ENCODE data around the gene TPP1.

The TPP1 gene

DNA sequence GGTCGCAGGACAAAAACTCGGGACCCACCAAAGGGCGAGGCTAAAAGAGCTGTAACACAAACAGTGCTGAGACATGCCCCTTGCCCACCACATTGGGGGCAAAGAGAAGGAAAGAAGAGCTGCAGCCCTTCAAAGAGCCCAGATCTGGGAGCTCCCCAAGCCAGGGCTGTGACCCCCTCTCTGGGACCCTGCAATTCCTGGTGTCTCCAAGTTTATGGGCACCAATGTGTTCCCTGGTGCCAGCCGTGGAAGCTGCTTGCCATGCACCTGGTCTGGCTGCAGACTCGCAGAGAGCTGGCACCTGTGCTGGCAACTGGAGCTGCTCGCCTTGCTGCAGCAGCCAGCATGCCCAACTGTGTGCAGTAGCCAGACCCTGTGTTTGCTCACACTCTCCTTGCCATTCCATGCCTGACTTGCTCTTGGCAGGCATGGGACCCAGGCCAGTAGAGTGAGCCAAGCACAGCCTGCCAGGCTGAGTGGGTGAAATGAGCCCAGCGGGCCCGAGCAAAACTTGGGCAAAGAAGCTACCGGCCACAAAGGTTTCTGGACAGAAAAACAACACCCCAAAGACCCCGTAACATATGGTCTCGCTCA lies 31.8 kb downstream of the TPP1 start:
- ATAC-seq, result no peak
- DNase-seq, result no peak

GRCh38 chr11:6586434-6587359 lies 32.5 kb downstream of the TPP1 start:
- DNase-seq (no peak), ATAC-seq (peak; percentile 28)

DNA sequence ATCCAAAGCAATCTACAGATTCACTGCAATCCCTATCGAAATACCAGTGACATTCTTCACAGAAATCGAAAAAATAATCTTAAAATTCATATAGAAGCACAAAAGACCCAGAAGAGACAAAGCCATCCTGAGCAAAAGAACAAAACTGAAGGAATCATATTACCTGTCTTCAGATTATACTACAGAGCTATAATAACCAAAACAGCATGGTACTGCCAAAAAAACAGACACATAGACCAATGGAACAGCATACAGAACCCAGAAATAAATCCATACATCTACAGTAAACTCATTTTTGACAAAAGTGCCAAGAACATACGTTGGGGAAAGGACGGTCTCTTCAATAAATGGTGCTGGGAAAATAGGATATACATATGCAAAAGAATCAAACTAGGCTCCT lies 34.7 kb downstream of the TPP1 start:
- ATAC-seq, result no peak
- no peak for DNase-seq

GRCh38 chr11:6583584-6583983 lies 35.6 kb downstream of the TPP1 start:
- no peak for ATAC-seq
- DNase-seq, result no peak

DNA sequence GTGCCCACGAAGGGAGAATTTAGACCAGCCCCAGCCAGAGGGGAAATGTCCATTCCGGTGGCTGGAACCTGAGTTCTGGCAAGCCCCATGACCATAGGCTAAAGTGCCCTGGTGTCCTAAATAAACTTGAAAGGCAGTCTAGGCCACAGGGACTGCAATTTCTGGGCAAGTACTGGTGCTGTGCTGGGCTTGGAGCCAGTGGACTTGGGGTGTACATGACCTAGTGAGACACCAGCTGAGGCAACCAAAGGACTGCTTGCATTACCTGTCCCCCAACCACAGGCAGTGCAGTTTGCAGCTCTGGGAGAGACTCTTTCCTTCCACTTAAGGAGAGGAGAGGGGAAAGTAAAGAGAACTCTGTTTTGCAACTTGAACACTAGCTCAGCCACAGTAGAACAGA lies 39.5 kb downstream of the TPP1 start:
- ATAC-seq (no peak), DNase-seq (no peak)

- DNase-seq (no peak), ATAC-seq (no peak)
Measured at GRCh38 chr11:6578134-6578533, 41.1 kb downstream of the TPP1 start.

DNA sequence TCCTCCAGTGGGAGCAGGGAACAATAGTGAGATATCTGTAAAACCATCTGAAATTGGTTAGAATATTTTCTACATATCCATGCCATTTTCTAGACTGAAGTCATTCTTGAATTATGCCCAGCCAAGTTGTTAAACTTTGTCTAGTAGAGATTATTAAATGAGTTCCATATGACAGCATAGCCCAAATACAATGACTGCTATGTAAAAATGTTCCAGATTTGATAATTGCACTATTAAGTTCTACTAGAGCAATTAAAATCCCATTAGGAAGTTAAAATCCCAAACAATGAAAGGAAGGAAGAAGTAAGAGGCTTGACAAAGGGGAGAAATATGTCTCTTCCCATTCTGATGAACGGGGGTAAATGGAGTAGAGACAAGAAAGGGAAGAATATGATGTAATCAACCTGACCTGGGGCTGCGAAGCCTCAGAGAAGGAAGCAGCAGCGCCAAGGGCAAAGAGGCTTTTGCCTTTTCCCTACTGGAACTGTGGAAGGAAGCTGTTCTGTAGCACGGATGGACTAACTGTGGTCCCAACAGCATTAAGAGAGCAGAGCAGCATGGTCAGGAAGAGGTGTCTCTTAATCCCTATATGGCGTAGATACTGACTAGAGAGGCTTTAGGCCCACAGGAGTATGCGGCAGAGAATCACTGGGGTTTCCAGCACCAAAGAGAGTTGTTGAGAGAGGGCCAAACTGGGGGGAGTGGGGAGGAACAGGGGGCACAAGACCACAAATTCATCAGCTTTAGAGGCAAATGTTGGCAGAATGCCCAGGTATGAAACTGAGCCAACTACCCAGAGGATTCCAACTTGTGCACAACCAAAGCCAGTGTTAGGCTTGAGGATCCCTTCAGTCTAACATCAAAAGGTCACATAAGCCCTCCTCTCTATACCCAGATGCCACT lies 42.5 kb downstream of the TPP1 start:
- ATAC-seq, result no peak
- no peak for DNase-seq

GRCh38 chr11:6574816-6575715 lies 44.2 kb downstream of the TPP1 start:
- DNase-seq (no peak), ATAC-seq (no peak)

- no peak for ATAC-seq
- no peak for DNase-seq
Measured at GRCh38 chr11:6572215-6572614, 47.0 kb downstream of the TPP1 start.

- DNase-seq (no peak), ATAC-seq (no peak)
Measured at GRCh38 chr11:6571434-6572008, 47.7 kb downstream of the TPP1 start.

DNA sequence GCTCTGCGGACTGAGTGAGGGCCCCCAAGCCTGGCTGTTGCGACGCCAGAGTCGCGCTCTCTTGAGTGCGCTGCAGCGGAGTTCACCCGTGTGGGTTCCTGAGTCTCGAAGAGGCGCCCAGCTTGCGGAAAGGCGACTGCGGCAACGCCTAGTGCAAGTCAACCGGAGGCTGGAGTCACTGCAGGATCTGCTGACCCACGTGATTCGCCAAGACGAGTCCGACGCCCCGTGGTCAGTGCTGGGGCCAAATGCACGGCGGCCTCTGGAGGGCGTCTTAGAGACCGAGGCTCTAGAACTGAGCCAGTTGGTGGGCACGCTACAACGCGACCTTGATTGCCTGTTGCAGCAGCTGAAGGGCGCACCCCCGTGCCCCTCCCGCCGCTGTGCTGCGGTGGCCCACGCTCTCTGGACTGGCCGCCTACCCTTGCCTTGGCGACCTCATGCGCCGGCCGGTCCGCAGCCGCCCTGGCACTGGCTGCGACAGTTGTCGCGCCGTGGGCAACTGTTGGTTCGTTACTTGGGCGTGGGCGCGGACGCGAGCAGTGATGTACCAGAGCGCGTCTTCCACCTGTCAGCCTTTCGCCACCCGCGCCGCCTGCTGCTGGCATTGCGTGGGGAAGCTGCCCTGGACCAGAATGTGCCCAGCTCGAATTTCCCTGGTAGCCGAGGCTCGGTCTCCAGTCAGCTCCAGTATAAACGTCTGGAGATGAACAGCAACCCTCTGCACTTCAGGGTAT lies 48.4 kb downstream of the TPP1 start:
- DNase-seq, result no peak
- ATAC-seq, result no peak

GRCh38 chr11:6569706-6570105 lies 49.5 kb downstream of the TPP1 start:
- ATAC-seq, result no peak
- DNase-seq, result no peak

GRCh38 chr11:6568191-6568918 lies 50.9 kb downstream of the TPP1 start:
- DNase-seq (no peak), ATAC-seq (no peak)

DNA sequence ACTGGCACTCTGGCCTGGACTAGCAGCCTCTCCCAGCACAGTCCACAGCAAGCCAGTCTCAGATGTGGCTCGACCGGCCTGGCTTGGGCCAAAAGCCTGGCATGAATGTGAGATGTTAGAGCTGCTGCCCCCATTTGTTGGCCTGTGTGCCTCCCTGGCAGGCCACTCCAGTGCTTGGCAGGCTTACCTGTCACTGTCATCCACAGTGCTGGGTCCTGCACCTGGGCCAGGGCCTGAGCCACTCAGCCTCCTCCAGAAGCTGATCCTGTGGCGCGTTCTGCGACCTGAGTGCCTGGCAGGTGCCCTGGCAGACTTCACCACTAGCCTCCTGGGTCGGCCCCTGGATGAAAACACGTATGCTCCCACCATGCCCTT lies 51.9 kb downstream of the TPP1 start:
- DNase-seq (no peak), ATAC-seq (no peak)

GRCh38 chr11:6566704-6567370 lies 52.4 kb downstream of the TPP1 start:
- DNase-seq (no peak), ATAC-seq (no peak)

DNA sequence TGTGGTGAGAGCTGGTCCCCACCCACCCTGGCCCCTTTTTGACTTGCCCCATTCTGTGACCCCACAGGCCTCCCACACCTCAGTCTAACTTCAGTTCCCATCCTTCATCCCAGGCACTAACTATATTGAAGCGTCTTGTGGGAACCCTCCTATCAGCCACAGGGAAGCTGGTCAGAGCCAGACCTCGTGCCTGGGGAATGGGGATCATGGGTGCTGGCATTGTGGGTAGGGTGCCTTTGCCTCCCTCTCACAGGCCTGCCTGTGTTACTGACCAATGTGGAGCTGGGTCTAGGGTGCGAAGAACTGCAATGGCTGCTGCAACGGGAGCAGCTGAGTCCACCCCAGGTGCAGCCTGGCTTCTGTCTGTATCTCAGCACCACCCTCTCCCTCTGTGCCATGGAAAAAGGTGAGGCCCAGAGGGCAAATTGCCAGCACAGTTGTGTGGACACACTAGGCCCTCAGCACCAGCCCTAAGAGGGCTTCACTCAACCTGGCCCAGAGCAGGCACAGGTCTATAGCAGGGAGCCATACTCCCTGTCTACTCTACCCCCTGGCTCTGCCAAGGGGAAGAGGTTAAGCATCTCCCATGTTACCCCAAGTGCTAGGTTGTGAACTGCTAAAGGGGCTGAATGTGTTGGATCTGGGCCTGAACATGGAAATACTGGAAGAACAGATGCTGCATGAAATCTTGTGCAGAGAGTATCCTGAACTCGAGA lies 53.1 kb downstream of the TPP1 start:
- DNase-seq (no peak), ATAC-seq (no peak)

GRCh38 chr11:6565325-6565724 lies 53.9 kb downstream of the TPP1 start:
- ATAC-seq (no peak), DNase-seq (no peak)

- DNase-seq (no peak), ATAC-seq (no peak)
Measured at GRCh38 chr11:6563667-6564066, 55.6 kb downstream of the TPP1 start.

DNA sequence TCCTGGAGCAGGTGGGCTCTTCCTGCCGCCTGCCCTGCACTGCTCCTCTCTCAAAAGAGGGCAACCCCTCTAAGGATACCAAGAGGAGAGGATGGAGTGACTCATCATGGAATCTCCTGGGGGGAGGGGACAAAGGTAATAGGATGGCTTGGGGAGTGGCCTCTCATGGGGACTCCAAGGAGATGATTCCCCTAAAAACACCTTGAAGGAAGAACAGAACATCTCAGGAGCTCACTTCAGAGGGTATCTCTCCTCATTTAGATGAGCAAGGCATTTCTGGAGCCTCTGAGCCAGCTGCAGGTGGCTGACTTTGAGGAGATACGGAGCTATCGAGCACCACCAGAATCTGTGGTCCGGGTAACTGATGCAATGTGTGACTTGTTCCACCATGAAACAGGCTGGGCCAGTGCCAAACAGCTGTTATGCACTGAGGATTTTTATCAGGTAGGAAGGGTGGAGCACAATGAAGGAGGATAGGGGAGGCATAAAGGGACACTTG lies 56.1 kb downstream of the TPP1 start:
- no peak for ATAC-seq

More for the DNA sequence above, 56.1 kb downstream of the TPP1 start:
- DNase-seq, result no peak
